ENCODE data around the gene MT3.
"Not testable (repeated sequence)": the region's sequence is repeated elsewhere in the genome, so short reads cannot be mapped to it uniquely, and the experiment has no call there.

The MT3 gene

DNA sequence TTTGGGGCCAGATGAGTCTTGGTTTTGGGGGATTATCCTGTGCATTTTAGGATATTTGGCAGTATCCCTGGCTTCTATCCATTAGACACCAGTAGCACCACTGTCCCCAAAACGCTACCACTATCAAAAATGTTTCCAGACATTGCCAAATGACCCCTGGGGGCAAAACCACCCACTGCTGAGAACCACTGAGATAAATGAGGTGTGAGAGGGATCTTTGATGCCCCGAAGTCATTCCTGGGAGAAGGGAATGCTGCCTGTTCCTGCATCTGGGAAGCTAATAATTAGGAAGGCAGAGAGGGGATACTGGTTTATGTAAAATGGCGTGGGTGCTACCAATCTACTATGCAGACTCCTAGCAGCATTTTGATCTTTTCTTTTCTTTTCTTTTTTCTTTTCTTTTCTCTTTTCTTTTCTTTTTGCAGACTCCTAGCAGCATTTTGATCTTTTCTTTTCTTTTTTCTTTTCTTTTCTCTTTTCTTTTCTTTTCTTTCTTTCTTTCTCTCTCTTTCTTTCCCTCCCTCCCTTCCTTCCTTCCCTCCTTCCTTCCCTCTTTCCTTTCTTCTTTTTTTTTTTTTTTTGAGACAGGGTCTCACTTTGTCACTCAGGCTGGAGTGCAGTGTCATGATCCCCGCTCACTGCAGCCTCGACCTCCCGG is 8.8 kb upstream of the MT3 start:
- Histone ChIP-seq H3K27me3 (ENCODE audit: low read depth, low read length) (no peaks in the 10 kb centered on the region; the same call in 1 of the 2 replicates), H3K79me2 (ENCODE audit: low read length) (no peaks in the 10 kb centered on the region), H2AFZ (ENCODE audit: low read depth, low read length) (no peak overlapping the region), H3K4me1 (ENCODE audit: low read length) (peaks cover 4% of the 10 kb centered on the region), H3K36me3 (replicated peaks; ENCODE audit: low read depth, low read length) (no peaks in the 10 kb centered on the region), H3K27ac (ENCODE audit: low read length) (no peak overlapping the region), H3K9me3 (ENCODE audit: insufficient read depth, low read length) (no peaks in the 10 kb centered on the region), H3K4me2 (ENCODE audit: low read length) (no peak overlapping the region), H3K4me3 (ENCODE audit: low read length) (no peak overlapping the region), H4K20me1 (ENCODE audit: insufficient read depth, low read length) (no peaks in the 10 kb centered on the region), H3K9ac (ENCODE audit: low read length) (no peak overlapping the region)
- TF ChIP-seq CTCF (IDR thresholded peaks at IDR 0.05; ENCODE audit: low read depth, low read length) = no peak
- TF ChIP-seq EZH2phosphoT487 (IDR thresholded peaks at IDR 0.05; ENCODE audit: low read depth) = no peak

- not testable (repeated sequence) for H2AFZ ChIP-seq (ENCODE audit: low read depth, low read length); H3K27ac ChIP-seq (ENCODE audit: low read length); H3K36me3 ChIP-seq (replicated peaks; ENCODE audit: low read depth, low read length); H4K20me1 ChIP-seq (ENCODE audit: insufficient read depth, low read length); H3K79me2 ChIP-seq (ENCODE audit: low read length); H3K9ac ChIP-seq (ENCODE audit: low read length); H3K4me3 ChIP-seq (ENCODE audit: low read length); H3K4me1 ChIP-seq (ENCODE audit: low read length); H3K27me3 ChIP-seq (ENCODE audit: low read depth, low read length); H3K9me3 ChIP-seq (ENCODE audit: insufficient read depth, low read length); H3K4me2 ChIP-seq (ENCODE audit: low read length)
Measured at GRCh38 chr16:56582911-56583310, 6.4 kb upstream of the MT3 start.

- H3K36me3 ChIP-seq (replicated peaks; ENCODE audit: low read depth, low read length) = no peaks in the 10 kb centered on the region
- no peak overlapping the region for H3K4me2 ChIP-seq (ENCODE audit: low read length)
- no peaks in the 10 kb centered on the region for H3K9me3 ChIP-seq (ENCODE audit: insufficient read depth, low read length)
- H3K27ac ChIP-seq (ENCODE audit: low read length) = no peak overlapping the region
- no peak overlapping the region for H3K4me3 ChIP-seq (ENCODE audit: low read length)
- no peaks in the 10 kb centered on the region for H3K4me1 ChIP-seq (ENCODE audit: low read length)
- no peak for TF ChIP-seq CTCF (IDR thresholded peaks at IDR 0.05; ENCODE audit: low read depth, low read length)
- no peak for TF ChIP-seq EZH2phosphoT487 (IDR thresholded peaks at IDR 0.05; ENCODE audit: low read depth)
- no peaks in the 10 kb centered on the region for H4K20me1 ChIP-seq (ENCODE audit: insufficient read depth, low read length)
- H3K79me2 ChIP-seq (ENCODE audit: low read length) = no peaks in the 10 kb centered on the region
- no peak overlapping the region for H2AFZ ChIP-seq (ENCODE audit: low read depth, low read length)
- peaks cover 4% of the 10 kb centered on the region; the same call in 1 of the 2 replicates for H3K27me3 ChIP-seq (ENCODE audit: low read depth, low read length)
- H3K9ac ChIP-seq (ENCODE audit: low read length) = no peak overlapping the region
Measured at GRCh38 chr16:56583351-56584168, 5.8 kb upstream of the MT3 start.

- H3K4me3 ChIP-seq (ENCODE audit: low read length) = no peak overlapping the region
- H3K9me3 ChIP-seq (ENCODE audit: insufficient read depth, low read length) = no peaks in the 10 kb centered on the region
- H3K4me1 ChIP-seq (ENCODE audit: low read length) = no peaks in the 10 kb centered on the region
- H4K20me1 ChIP-seq (ENCODE audit: insufficient read depth, low read length) = no peaks in the 10 kb centered on the region
- no peak overlapping the region for H3K27ac ChIP-seq (ENCODE audit: low read length)
- no peak overlapping the region for H2AFZ ChIP-seq (ENCODE audit: low read depth, low read length)
- H3K4me2 ChIP-seq (ENCODE audit: low read length) = no peak overlapping the region
- no peak overlapping the region for H3K9ac ChIP-seq (ENCODE audit: low read length)
- TF ChIP-seq CTCF (IDR thresholded peaks at IDR 0.05; ENCODE audit: low read depth, low read length) (no peak), EZH2phosphoT487 (IDR thresholded peaks at IDR 0.05; ENCODE audit: low read depth) (no peak)
- H3K36me3 ChIP-seq (replicated peaks; ENCODE audit: low read depth, low read length) = no peaks in the 10 kb centered on the region
- no peaks in the 10 kb centered on the region for H3K79me2 ChIP-seq (ENCODE audit: low read length)
- H3K27me3 ChIP-seq (ENCODE audit: low read depth, low read length) = peaks cover 4% of the 10 kb centered on the region; the same call in 1 of the 2 replicates
Measured at GRCh38 chr16:56584276-56584675, 5.1 kb upstream of the MT3 start.

All from OCI-LY3 (cell line).